Measurements from ENCODE around the gene RCSD1.

The RCSD1 gene

GRCh38 chr1:167593860-167594259 lies 36.2 kb upstream of the RCSD1 start:
- Histone ChIP-seq H2BK15ac (ENCODE audit: low read length) (no peak overlapping the region), H4K91ac (ENCODE audit: low read depth, low read length, poor library complexity) (no peak overlapping the region), H2AK5ac (ENCODE audit: low read depth, low read length) (no peak overlapping the region), H3K23ac (ENCODE audit: low read depth, low read length, poor library complexity) (no peak overlapping the region), H2BK5ac (ENCODE audit: low read length) (no peak overlapping the region), H3K18ac (ENCODE audit: low read length) (no peak overlapping the region), H2BK120ac (ENCODE audit: low read depth, low read length) (no peak overlapping the region), H3K4me2 (ENCODE audit: insufficient read depth, low read length, poor library complexity, severe bottlenecking) (no peak overlapping the region), H3K36me3 (replicated peaks in 1 of 2; ENCODE audit: control insufficient read depth in 2 of 2, insufficient read depth in 2 of 2, low read length in 2 of 2) (no peaks in the 10 kb centered on the region), H3K9ac (ENCODE audit: low read depth, low read length, poor library complexity) (no peak overlapping the region), H3K9me3 (replicated peaks in 1 of 2; ENCODE audit: control insufficient read depth in 2 of 2, insufficient read depth in 1 of 2, low read depth in 1 of 2, low read length in 2 of 2) (peaks cover 0 to 2% of the 10 kb centered on the region in 2 donors), H3K4me1 (ENCODE audit: control insufficient read depth in 2 of 2, insufficient read depth in 1 of 2, low read depth in 1 of 2, low read length in 2 of 2) (no peaks in the 10 kb centered on the region), H3K4me3 (ENCODE audit: low read length in 2 of 2) (no peak overlapping the region), H3K27ac (replicated peaks; ENCODE audit: low read length) (no peak overlapping the region), H3K4ac (ENCODE audit: low read length) (no peak overlapping the region), H3K27me3 (ENCODE audit: control insufficient read depth in 3 of 3, insufficient read depth in 3 of 3, low read depth in 1 of 3, low read length in 3 of 3) (peaks cover 0 to 5% (median 0%) of the 10 kb centered on the region in 3 experiments), H2AFZ (ENCODE audit: low read length) (no peak overlapping the region), H3K79me1 (ENCODE audit: low read depth, low read length) (no peaks in the 10 kb centered on the region), H4K8ac (ENCODE audit: low read depth, low read length) (no peak overlapping the region), H3K14ac (ENCODE audit: low read length) (no peak overlapping the region), H2BK12ac (ENCODE audit: low read length) (no peak overlapping the region)
- no CpG with 5 or more reads among the region's 5 CpGs for WGBS, 2 donors (ENCODE audit: extremely low coverage in 2 of 2, insufficient read length in 2 of 2, insufficient replicate concordance in 1 of 2)
- no peak for DNase-seq (ENCODE audit: low spot score)

- Histone ChIP-seq H3K27ac (replicated peaks; ENCODE audit: low read length) (no peak overlapping the region), H3K4me3 (ENCODE audit: low read length in 2 of 2) (no peak overlapping the region), H3K27me3 (ENCODE audit: control insufficient read depth in 3 of 3, insufficient read depth in 3 of 3, low read depth in 1 of 3, low read length in 3 of 3) (peaks cover 0 to 5% (median 0%) of the 10 kb centered on the region in 3 experiments), H2BK15ac (ENCODE audit: low read length) (no peak overlapping the region), H2AK5ac (ENCODE audit: low read depth, low read length) (no peak overlapping the region), H3K4me1 (ENCODE audit: control insufficient read depth in 2 of 2, insufficient read depth in 1 of 2, low read depth in 1 of 2, low read length in 2 of 2) (no peaks in the 10 kb centered on the region), H3K9me3 (replicated peaks in 1 of 2; ENCODE audit: control insufficient read depth in 2 of 2, insufficient read depth in 1 of 2, low read depth in 1 of 2, low read length in 2 of 2) (no peaks in the 10 kb centered on the region), H3K4me2 (ENCODE audit: insufficient read depth, low read length, poor library complexity, severe bottlenecking) (no peak overlapping the region), H2AFZ (ENCODE audit: low read length) (no peak overlapping the region), H2BK5ac (ENCODE audit: low read length) (no peak overlapping the region), H4K91ac (ENCODE audit: low read depth, low read length, poor library complexity) (no peak overlapping the region), H3K79me1 (ENCODE audit: low read depth, low read length) (no peaks in the 10 kb centered on the region), H3K9ac (ENCODE audit: low read depth, low read length, poor library complexity) (no peak overlapping the region), H3K23ac (ENCODE audit: low read depth, low read length, poor library complexity) (no peak overlapping the region), H3K18ac (ENCODE audit: low read length) (no peak overlapping the region), H3K4ac (ENCODE audit: low read length) (no peak overlapping the region), H3K36me3 (replicated peaks in 1 of 2; ENCODE audit: control insufficient read depth in 2 of 2, insufficient read depth in 2 of 2, low read length in 2 of 2) (no peaks in the 10 kb centered on the region), H3K14ac (ENCODE audit: low read length) (no peak overlapping the region), H4K8ac (ENCODE audit: low read depth, low read length) (no peak overlapping the region), H2BK12ac (ENCODE audit: low read length) (no peak overlapping the region), H2BK120ac (ENCODE audit: low read depth, low read length) (no peak overlapping the region)
- no peak for DNase-seq (ENCODE audit: low spot score)
- WGBS, 2 donors (ENCODE audit: extremely low coverage in 2 of 2, insufficient read length in 2 of 2, insufficient replicate concordance in 1 of 2): no CpG with 5 or more reads among the region's 6 CpGs
Observed at GRCh38 chr1:167594822-167595221, 35.2 kb upstream of the RCSD1 start.

- H3K18ac ChIP-seq (ENCODE audit: low read length): no peak overlapping the region
Observed at GRCh38 chr1:167599957-167600581, 30.0 kb upstream of the RCSD1 start.

GRCh38 chr1:167601442-167602383 lies 28.3 kb upstream of the RCSD1 start:
- Histone ChIP-seq H3K4me1 (ENCODE audit: control insufficient read depth in 2 of 2, insufficient read depth in 1 of 2, low read depth in 1 of 2, low read length in 2 of 2) (no peaks in the 10 kb centered on the region), H3K9ac (ENCODE audit: low read depth, low read length, poor library complexity) (no peak overlapping the region), H2BK15ac (ENCODE audit: low read length) (no peak overlapping the region), H3K27me3 (ENCODE audit: control insufficient read depth in 3 of 3, insufficient read depth in 3 of 3, low read depth in 1 of 3, low read length in 3 of 3) (peaks cover 0 to 4% (median 0%) of the 10 kb centered on the region in 3 experiments), H4K8ac (ENCODE audit: low read depth, low read length) (no peak overlapping the region), H3K14ac (ENCODE audit: low read length) (no peak overlapping the region), H3K79me1 (ENCODE audit: low read depth, low read length) (no peaks in the 10 kb centered on the region), H3K4me3 (ENCODE audit: low read length in 2 of 2) (no peak overlapping the region), H3K23ac (ENCODE audit: low read depth, low read length, poor library complexity) (no peak overlapping the region), H2BK12ac (ENCODE audit: low read length) (no peak overlapping the region), H2BK5ac (ENCODE audit: low read length) (no peak overlapping the region), H2AK5ac (ENCODE audit: low read depth, low read length) (no peak overlapping the region), H4K91ac (ENCODE audit: low read depth, low read length, poor library complexity) (no peak overlapping the region), H3K9me3 (replicated peaks in 1 of 2; ENCODE audit: control insufficient read depth in 2 of 2, insufficient read depth in 1 of 2, low read depth in 1 of 2, low read length in 2 of 2) (no peaks in the 10 kb centered on the region), H2AFZ (ENCODE audit: low read length) (no peak overlapping the region), H3K18ac (ENCODE audit: low read length) (no peak overlapping the region), H2BK120ac (ENCODE audit: low read depth, low read length) (no peak overlapping the region), H3K4ac (ENCODE audit: low read length) (no peak overlapping the region), H3K4me2 (ENCODE audit: insufficient read depth, low read length, poor library complexity, severe bottlenecking) (no peak overlapping the region), H3K36me3 (replicated peaks in 1 of 2; ENCODE audit: control insufficient read depth in 2 of 2, insufficient read depth in 2 of 2, low read length in 2 of 2) (no peaks in the 10 kb centered on the region), H3K27ac (replicated peaks; ENCODE audit: low read length) (no peak overlapping the region)
- no peak for DNase-seq (ENCODE audit: low spot score)
- no CpG with 5 or more reads among the region's 8 CpGs for WGBS, 2 donors (ENCODE audit: extremely low coverage in 2 of 2, insufficient read length in 2 of 2, insufficient replicate concordance in 1 of 2)

More at GRCh38 chr1:167599957-167600581, 30.0 kb upstream of the RCSD1 start:
- Histone ChIP-seq H3K27ac (replicated peaks; ENCODE audit: low read length) (no peak overlapping the region), H2BK5ac (ENCODE audit: low read length) (no peak overlapping the region), H3K9me3 (replicated peaks in 1 of 2; ENCODE audit: control insufficient read depth in 2 of 2, insufficient read depth in 1 of 2, low read depth in 1 of 2, low read length in 2 of 2) (no peaks in the 10 kb centered on the region), H3K4me1 (ENCODE audit: control insufficient read depth in 2 of 2, insufficient read depth in 1 of 2, low read depth in 1 of 2, low read length in 2 of 2) (no peaks in the 10 kb centered on the region), H2BK15ac (ENCODE audit: low read length) (no peak overlapping the region), H2AFZ (ENCODE audit: low read length) (no peak overlapping the region), H3K4me2 (ENCODE audit: insufficient read depth, low read length, poor library complexity, severe bottlenecking) (no peak overlapping the region), H3K4ac (ENCODE audit: low read length) (no peak overlapping the region), H2BK120ac (ENCODE audit: low read depth, low read length) (no peak overlapping the region), H2AK5ac (ENCODE audit: low read depth, low read length) (no peak overlapping the region), H3K79me1 (ENCODE audit: low read depth, low read length) (no peaks in the 10 kb centered on the region), H3K9ac (ENCODE audit: low read depth, low read length, poor library complexity) (no peak overlapping the region), H3K23ac (ENCODE audit: low read depth, low read length, poor library complexity) (no peak overlapping the region), H3K27me3 (ENCODE audit: control insufficient read depth in 3 of 3, insufficient read depth in 3 of 3, low read depth in 1 of 3, low read length in 3 of 3) (peaks cover 0 to 9% (median 0%) of the 10 kb centered on the region in 3 experiments), H3K36me3 (replicated peaks in 1 of 2; ENCODE audit: control insufficient read depth in 2 of 2, insufficient read depth in 2 of 2, low read length in 2 of 2) (no peaks in the 10 kb centered on the region), H2BK12ac (ENCODE audit: low read length) (no peak overlapping the region), H4K8ac (ENCODE audit: low read depth, low read length) (no peak overlapping the region), H3K4me3 (ENCODE audit: low read length in 2 of 2) (no peak overlapping the region), H4K91ac (ENCODE audit: low read depth, low read length, poor library complexity) (no peak overlapping the region), H3K14ac (ENCODE audit: low read length) (no peak overlapping the region)
- no peak for DNase-seq (ENCODE audit: low spot score)
- no CpG with 5 or more reads among the region's 5 CpGs for WGBS, 2 donors (ENCODE audit: extremely low coverage in 2 of 2, insufficient read length in 2 of 2, insufficient replicate concordance in 1 of 2)
